HG02571 (cell line): Measurements from ENCODE around the gene MTHFD1L.

Source experiments
- ATAC-seq: cut with Tn5 transposase; IDR thresholded peaks from one replicate; pipeline ENCODE4 v1.9.1; 2021; ENCODE audit warnings: mild to moderate bottlenecking, moderate library complexity; ENCODE audit not compliant: unreplicated experiment

The MTHFD1L gene

GRCh38 chr6:151088963-151089362 lies 223.5 kb downstream of the MTHFD1L start:
- ATAC-seq, result no peak

- no peak for ATAC-seq
Measured at GRCh38 chr6:151089978-151090377, 224.5 kb downstream of the MTHFD1L start.

DNA sequence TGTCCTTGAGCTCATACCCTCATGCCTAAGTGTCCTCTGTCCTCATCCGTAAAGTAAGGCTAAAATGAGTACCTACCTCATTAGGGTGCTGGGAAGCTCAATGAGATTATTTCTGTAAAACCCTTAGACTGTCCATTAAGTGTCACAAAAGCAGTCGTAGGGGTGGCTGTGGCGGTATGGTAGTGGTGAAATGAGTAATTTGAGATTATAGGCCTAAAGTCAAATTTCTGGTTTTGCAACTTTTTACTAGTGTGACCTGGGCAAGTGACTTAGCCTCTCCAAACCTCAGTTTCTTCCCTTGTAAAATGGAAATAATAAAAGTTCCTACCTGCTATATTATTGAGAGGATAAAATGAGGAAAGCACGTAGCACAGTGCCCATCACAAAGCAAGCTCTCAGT lies 226.1 kb downstream of the MTHFD1L start:
- ATAC-seq, result no peak

DNA sequence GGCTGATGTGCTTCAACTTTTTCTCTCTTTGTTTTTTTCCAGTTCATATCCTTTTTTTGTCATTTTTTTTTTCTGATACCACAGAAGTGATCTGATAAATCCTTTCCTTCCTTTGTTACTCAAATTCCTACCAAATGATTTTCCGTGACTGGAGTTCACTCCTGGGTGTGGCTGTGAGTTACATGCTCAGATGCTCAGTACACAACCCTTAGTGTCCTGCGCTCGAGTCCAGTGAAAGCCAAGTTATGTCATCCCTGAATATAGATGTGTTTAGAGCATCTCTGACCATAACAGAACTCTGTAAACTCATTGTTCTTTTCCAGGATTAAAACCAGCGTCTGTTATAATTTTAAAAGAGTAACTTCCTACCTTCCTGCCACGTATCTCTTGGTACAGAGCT lies 227.1 kb downstream of the MTHFD1L start:
- ATAC-seq, result no peak

DNA sequence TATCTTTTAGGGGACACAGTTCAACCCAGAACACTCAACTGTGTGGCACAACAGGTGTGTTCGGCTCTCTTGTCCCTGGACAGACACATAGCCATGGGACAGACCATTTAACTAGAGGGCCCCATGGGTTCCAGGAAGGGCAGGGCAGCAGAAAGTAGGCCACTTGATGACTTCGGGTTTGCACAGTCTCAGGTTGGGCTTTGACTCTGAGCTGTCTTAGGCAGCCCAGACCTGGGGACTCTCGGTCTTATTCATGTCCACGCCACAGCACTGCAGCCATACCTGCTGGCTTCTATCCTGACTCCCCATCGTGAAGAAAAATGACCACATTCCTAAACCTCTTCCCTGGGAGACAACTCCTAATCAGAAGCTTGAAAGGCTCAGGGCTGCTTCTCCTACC lies 228.2 kb downstream of the MTHFD1L start:
- no peak for ATAC-seq

DNA sequence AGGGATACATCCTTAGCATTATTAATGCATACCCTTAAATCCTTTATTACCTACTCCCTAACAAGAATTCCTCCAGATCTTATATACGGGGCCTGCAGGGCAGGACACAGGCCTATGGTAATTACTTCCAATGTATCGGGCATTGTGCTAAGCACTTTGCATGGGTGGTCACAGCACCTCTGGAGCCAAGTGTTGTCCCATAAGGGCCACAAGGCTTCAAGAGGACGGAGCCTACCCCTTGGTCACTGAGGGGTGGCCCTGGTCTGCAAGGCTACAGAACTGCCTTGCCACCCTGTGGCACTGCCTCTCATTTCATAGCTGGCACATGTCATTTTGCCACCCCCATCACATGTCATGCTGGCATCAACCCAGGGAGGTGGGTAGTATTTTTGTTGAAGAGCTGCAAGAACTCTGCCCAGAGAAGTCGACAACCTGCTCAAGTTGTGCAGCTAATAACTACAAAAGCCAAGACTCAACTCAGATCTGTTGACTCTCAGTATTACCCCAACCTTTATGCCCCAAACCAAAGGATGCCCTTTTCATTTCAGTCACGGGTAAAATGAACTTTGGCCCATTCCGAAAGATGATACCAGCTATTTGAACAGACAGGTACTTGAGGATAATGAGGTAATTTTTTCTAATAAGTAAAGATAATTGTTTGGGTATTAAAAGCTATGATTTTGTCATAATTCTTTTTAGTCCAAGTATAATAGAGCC lies 230.2 kb downstream of the MTHFD1L start:
- ATAC-seq, result no peak

- no peak for ATAC-seq
Measured at GRCh38 chr6:151096255-151096612, 230.7 kb downstream of the MTHFD1L start.

DNA sequence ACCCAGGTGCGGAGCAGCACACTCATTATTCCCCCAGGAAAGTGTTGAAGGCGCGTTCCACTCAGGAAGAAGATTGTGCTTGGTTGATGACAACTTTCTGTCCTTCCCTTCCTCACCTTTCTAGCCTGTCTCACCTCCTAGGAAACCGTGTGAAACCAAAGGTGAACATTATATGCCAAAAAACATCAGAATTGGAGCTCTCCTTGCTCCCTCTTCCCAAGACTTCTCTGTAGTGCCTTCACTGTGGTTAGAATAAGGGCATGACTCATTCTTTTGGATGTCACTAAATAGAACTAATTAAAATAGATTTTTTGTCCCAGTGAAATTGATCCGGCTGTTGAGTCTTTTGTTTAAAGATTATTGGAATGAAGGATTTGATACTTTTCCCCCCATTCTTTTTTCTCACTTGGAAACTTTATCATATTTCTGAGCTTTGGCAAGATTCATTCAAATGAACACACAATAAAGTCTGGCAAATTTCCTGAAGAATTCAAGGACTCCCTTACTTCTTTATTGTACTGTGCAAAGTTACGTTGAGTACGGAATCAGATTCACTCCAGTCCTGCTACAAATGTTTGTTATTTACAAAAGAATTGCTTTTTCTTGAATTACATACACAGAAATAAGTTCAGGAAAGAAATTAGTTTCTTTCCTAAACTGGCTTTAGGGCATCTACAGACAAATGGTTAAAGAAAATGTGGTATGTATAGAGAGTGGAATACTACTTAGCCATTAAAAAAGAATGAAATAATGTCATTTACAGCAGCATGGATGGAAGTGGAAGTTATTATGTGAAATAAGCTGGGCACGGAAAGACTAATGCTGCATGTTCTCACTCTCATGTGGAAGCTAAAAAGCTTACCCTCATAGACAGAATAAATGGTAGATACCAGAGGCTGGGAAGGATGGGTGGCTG lies 231.4 kb downstream of the MTHFD1L start:
- no peak for ATAC-seq

GRCh38 chr6:151098166-151098565 lies 232.7 kb downstream of the MTHFD1L start:
- ATAC-seq, result no peak

DNA sequence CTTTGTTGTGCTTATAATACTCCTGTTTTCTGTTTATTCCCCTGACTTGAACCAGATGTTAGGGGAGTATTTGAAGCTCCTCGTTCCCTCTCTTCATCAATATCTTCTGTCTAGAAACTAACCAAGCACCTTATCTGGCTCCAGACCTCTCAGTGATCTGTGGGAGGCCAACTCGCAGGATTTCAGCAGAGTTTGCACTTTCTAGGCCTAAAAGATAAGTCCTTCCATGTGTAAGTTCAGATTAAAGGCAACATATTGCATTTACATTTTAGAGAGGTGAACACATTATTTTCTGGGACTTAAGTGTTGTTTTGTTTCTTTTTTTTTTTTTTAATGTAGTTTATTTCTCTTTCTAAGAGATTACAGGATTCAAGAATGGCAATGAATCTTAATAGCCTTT lies 234.8 kb downstream of the MTHFD1L start:
- no peak for ATAC-seq

- ATAC-seq, result no peak
Measured at GRCh38 chr6:151101161-151101815, 235.8 kb downstream of the MTHFD1L start.

DNA sequence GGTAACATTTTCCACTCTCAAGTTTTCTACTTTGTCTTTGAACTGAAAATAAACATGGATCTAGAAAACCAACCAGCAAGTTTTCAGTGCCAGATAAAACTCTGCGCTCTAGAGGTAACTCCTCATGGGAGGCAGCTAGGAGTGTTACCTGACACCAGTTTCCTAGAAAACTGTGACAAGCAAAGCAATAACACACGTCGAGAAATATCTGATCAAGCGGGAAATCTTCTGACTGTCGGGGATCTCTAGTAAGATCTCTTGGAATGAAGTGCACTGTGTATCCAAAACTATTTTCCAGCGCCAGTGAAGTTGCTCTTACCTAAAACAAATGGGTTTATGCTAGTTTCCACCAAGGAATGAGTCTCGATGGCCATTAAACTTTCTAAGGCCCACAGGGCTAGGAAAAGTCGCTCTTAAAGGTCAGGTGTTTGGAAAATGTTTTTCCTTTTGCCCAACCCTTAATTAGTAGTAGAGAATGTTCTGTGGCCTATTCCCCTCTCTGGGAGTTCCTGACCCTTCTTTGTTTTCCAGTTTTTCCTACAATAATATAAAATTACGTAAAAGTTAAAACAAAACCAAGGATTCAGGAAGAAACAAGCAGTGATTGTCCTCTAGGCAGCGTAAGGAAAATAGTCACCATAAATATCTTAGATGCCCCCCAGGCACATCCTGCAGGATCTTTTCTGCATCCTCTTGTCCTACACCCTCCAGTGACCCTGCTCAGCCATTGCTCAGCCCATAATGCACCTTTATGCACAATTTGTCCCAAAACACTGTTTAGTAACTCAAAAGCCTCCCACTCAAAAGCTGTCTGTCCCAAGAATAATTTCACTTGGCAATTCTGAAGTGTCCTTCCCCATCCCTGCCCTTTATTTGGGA lies 236.6 kb downstream of the MTHFD1L start:
- ATAC-seq, result no peak

DNA sequence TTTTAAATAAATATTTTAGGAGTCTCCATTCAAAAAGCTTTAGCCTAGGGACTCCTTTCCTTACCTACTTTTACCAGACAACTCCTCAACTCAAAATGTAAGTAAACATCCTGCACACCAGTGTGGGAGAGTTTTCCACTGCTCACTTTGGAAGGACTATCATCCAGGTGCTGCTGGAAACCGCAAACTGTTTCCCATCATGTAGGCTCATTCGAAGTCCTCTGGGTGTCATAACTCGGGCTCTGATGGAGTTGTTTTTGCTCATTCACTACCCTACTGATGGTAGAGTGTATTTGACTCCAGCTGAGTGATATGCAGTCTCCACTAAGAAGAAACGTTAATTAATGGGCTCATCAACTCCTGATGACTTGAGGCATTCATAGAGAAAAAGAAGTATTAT lies 237.8 kb downstream of the MTHFD1L start:
- ATAC-seq, result no peak

DNA sequence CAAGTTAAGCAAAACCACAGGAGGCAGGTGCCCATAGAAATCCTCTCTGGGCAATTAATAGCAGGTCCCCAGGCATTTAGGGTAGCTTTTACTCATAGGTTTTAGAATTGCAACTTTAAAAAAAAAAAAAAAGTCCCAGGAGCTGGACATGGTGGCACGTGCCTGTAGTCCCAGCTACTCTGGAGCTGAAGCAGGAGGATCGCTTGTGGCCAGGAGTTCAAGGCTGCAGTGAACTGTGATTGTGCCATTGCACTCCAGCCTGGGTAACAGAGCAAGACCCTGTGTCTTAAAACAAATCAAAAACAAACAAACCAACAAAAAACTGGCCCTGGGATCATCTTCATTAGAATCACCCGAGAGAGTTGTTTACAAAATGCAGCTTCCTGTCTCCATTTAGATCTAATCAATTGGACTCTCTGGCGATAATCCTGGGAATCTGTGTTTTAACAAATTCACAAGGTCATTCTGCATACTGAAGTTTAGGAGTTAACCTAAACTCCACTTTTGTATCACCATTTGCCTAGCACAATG lies 242.5 kb downstream of the MTHFD1L start:
- ATAC-seq, result no peak

- no peak for ATAC-seq
Measured at GRCh38 chr6:151108548-151108947, 243.0 kb downstream of the MTHFD1L start.

- ATAC-seq, result no peak
Measured at GRCh38 chr6:151109361-151109760, 243.9 kb downstream of the MTHFD1L start.

DNA sequence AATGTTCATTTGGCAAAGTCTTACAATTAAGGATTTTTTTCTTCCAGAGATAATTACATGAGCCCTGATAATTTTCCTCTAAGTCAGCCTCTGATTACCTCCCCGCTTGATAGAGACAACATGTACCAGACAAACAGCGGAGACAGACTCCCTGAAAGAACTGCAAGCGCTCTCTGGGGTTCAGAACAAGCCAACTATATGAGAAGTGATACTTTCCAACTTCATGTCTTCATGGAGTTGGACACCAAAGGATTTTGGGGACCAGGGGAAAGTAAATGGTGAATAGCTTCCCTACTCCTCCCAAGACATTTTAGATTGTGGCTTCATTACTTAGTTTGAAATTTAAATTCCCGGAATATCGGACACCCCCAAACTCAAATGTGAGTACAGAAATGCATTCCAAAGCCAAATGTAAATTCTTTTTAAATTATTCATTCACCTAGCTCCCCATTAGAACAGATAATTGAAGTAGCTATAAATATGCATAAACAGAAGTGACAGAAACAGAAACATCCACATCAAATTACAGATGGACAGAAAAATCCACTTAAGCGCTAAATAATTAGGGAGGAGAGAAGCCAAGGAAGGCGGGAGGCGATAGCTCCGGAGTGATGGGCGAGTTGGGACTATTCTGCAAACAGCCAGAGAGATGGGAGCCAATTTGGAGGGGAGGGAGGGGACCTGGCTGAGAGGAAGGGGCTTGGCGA lies 244.5 kb downstream of the MTHFD1L start:
- no peak for ATAC-seq

- no peak for ATAC-seq
Measured at GRCh38 chr6:151110576-151110905, 245.0 kb downstream of the MTHFD1L start.

- ATAC-seq, result no peak
Measured at GRCh38 chr6:151111670-151112069, 246.2 kb downstream of the MTHFD1L start.

DNA sequence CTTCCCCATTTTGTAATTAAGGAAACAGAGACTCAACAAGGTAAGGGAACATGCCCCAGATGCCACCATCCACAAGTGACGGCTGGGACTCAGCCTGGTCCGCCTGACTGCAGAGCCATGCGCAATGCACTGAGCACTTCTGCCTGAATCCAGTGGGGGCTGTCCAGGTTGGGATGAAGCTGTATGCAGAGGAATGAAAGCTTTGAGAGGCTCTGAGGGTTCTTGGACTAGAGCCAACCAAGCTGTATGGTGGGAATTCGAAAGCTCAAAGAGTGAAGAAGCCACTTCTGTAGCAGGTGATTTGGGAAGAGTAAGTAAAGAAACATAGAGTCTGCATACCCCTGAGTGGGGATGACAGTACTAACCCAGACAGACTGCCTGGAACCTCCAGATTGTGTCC lies 246.6 kb downstream of the MTHFD1L start:
- ATAC-seq, result no peak
